Ascending aorta (tissue), 2 donors: ENCODE data around the gene APOH. TPM values are rescaled to one million over a fixed set of nuclear protein-coding genes. Genes with fewer than 3 reads are reported as not detected.

Experiments
- DNase-seq, 2 donors: peaks; one replicate each; pipeline ENCODE4 v3.0.0-alpha.2; 2019; ENCODE audit warnings: low spot score in 2 of 2
- H3K27ac ChIP-seq, 2 donors: fragments of 200-600 bp; sonication (generic); one replicate each; pipeline ENCODE4 v1.5.1; 2016 to 2017; ENCODE audit warnings: mild to moderate bottlenecking in 1 of 2
- H3K27me3 ChIP-seq: fragments of 200-600 bp; sonication (generic); one replicate; pipeline ENCODE4 v1.5.1; 2017
- H3K36me3 ChIP-seq, 2 donors: fragments of 200-600 bp; sonication (generic); one replicate each; pipeline ENCODE4 v1.5.1; 2016
- H3K4me1 ChIP-seq, 2 donors: fragments of 200-600 bp; sonication (generic); one replicate each; pipeline ENCODE4 v1.5.1; 2016 to 2017; ENCODE audit warnings: mild to moderate bottlenecking in 1 of 2
- H3K4me3 ChIP-seq, 2 donors: fragments of 200-600 bp; sonication (generic); one replicate each; pipeline ENCODE4 v1.5.1; 2016 to 2017; ENCODE audit warnings: mild to moderate bottlenecking in 1 of 2
- H3K9me3 ChIP-seq, 2 donors: fragments of 200-600 bp; sonication (generic); one replicate each; pipeline ENCODE4 v1.5.1; 2016
- intact Hi-C: fragments of 100-400 bp; cut with DNase I; formaldehyde crosslinking; loops from one replicate; pipeline ENCODE4 v1.15.1; 2023
- total RNA-seq: library from RNA; depleted of rRNA; stranded (reverse); fragments of >200 nt; gene quantifications from one replicate; pipeline ENCODE4 v1.1.0, GENCODE V29; 2016
- TF ChIP-seq, protein P1 (sequence below), 3 experiments: fragments of 200-600 bp in 2 of 3; fragments of 450-650 bp in 1 of 3; sonication (generic) in 2 of 3; IDR thresholded peaks; one replicate each; pipeline ENCODE4 v1.5.1; 2016 to 2019; ENCODE audit warnings: antibody characterized with exemption in 3 of 3, mild to moderate bottlenecking in 1 of 3, moderate library complexity in 1 of 3

The APOH gene
- total RNA-seq, 1 donor from 2014 or later = 4.7 TPM

DNA sequence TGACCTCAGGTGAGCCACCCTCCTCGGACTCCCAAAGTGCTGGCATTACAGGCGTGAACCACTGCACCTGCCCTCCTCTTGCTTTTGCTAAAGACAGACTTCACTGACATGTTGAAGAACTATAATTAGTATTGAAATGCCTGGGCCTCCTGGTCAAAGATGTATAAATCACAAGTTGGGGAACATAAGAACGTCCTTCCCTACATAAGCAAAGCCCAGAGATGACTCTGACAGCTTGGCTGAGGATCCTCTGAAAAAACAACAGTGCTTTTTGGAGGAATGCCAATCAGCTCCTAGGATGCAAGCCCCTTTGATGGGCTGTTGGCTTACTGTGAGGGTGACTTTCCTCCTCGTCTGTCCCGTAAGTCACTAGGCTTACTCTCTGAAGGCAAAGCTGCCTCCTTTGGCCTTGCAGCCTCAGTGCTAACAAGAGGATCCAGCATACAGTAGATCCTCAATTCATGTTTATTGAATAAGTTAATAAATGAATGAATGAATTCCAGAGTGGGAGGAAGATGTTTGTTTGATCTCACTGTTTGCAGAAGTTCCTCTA is 6.3 kb downstream of the APOH start:
- no peaks in the 10 kb centered on the region for H3K36me3 ChIP-seq
- no peaks in the 10 kb centered on the region for H3K27me3 ChIP-seq
- intact Hi-C loops = no loop called here
- no peak for DNase-seq
- TF ChIP-seq, protein P1, sequence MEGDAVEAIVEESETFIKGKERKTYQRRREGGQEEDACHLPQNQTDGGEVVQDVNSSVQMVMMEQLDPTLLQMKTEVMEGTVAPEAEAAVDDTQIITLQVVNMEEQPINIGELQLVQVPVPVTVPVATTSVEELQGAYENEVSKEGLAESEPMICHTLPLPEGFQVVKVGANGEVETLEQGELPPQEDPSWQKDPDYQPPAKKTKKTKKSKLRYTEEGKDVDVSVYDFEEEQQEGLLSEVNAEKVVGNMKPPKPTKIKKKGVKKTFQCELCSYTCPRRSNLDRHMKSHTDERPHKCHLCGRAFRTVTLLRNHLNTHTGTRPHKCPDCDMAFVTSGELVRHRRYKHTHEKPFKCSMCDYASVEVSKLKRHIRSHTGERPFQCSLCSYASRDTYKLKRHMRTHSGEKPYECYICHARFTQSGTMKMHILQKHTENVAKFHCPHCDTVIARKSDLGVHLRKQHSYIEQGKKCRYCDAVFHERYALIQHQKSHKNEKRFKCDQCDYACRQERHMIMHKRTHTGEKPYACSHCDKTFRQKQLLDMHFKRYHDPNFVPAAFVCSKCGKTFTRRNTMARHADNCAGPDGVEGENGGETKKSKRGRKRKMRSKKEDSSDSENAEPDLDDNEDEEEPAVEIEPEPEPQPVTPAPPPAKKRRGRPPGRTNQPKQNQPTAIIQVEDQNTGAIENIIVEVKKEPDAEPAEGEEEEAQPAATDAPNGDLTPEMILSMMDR (IDR thresholded peaks at IDR 0.05) = no peak
- H3K4me3 ChIP-seq = no peak overlapping the region
- H3K9me3 ChIP-seq = no peaks in the 10 kb centered on the region
- no peaks in the 10 kb centered on the region for H3K4me1 ChIP-seq
- no peak overlapping the region for H3K27ac ChIP-seq

DNA sequence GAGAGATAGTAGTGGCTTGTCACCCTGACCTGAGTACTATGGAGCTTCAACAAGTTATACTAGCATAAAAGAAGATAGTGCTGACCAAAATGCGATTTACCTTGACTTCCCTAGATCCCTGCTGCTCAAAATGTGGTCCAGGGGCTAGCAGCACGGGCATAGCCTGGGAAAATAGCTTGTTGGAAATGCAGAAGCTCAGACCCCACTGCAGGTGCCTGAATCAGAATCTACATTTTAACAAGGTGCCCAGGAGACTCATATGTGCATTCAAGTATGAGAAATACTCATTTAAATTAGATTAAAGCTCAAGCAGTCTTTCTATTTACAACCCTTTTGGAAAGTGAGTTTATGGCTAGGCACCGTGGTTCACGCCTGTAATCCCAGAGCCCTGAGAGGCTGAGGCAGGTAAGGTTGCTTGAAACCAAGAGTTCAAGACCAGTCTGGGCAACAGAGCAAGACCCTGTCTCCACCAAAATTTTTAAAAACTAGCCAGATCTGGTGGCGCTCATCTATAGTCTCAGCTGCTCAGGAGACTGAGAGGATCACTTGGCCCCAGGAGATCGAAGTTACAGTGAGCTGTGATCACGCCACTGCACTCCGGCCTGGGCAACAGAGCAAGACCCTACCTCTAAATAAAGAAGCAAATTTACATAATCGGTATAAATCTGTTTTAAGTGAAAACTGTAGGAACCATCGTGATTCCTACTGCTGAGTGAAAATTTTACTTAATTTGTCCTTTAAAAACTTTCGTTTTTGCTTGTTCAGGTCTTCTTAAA is 7.3 kb downstream of the APOH start:
- intact Hi-C loops = no loop called here

DNA sequence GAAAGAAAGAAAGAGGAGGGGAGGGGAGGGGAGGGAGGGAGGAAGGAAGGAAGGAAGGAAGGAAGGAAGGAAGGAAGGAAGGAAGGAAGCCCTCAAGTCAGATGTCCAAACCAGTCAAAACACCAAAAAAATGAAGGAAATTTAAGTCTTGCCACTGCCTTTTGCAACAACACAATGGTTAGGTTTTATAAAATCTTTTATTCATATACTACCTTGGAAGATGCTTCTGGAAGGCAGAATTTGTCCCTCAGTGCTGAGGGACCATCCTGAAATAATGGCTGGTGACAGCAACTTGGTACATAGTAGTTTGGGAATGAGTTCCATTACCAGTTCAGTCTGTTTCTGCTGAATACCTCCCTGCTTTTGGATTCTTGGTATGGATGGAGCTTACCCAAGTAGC is 7.9 kb downstream of the APOH start:
- Histone ChIP-seq H3K4me1 (no peaks in the 10 kb centered on the region), H3K36me3 (no peaks in the 10 kb centered on the region), H3K27ac (no peak overlapping the region), H3K9me3 (no peaks in the 10 kb centered on the region), H3K27me3 (no peaks in the 10 kb centered on the region), H3K4me3 (no peak overlapping the region)
- no peak for DNase-seq
- TF ChIP-seq, protein P1 (IDR thresholded peaks at IDR 0.05) = no peak
- intact Hi-C loops = no loop called here

More for the DNA sequence above, 7.3 kb downstream of the APOH start:
- no peak for DNase-seq
- Histone ChIP-seq H3K27me3 (no peaks in the 10 kb centered on the region), H3K27ac (no peak overlapping the region), H3K4me3 (no peak overlapping the region), H3K36me3 (no peaks in the 10 kb centered on the region), H3K9me3 (no peaks in the 10 kb centered on the region), H3K4me1 (no peaks in the 10 kb centered on the region)
- TF ChIP-seq, protein P1 (IDR thresholded peaks at IDR 0.05) = no peak

DNA sequence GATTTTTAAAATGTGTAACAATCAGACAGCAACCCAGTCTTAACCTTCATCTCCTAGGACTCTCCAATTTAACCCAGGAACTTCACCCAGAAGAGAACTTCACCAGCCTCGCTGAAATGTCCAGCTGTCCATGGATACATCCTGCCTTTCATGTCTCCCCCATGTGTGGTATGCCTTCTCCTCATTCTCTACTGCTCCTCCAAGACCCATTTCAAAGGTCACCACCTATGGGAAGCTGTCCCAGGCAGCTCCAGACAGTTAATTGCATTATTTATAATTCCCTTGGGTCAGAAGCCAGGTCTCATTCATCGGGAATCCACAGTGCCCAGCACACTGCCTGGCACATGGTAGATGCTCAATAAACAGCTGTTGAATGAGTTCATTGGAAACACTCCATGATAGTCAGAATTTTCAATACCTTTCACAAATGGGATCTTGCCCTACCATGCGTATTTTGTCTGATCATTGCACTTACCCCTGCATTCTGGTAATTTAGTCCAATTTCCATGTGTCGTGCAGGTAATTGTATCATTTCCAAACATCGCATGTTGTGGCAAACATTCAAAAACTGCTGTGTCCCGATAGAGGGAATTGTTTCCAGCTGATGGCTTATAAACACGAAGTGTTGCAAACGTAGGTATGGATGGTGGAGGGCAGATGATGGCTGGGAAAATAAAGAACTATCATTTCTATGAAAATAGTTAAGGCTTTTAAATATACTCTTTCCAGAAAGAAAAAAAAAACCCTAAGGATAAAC is 9.0 kb downstream of the APOH start:
- Histone ChIP-seq H3K36me3 (no peaks in the 10 kb centered on the region), H3K4me1 (no peaks in the 10 kb centered on the region), H3K27me3 (no peaks in the 10 kb centered on the region), H3K9me3 (no peaks in the 10 kb centered on the region), H3K27ac (no peak overlapping the region), H3K4me3 (no peak overlapping the region)
- no peak for DNase-seq
- TF ChIP-seq, protein P1 (IDR thresholded peaks at IDR 0.05) = no peak
- intact Hi-C loops = no loop called here

DNA sequence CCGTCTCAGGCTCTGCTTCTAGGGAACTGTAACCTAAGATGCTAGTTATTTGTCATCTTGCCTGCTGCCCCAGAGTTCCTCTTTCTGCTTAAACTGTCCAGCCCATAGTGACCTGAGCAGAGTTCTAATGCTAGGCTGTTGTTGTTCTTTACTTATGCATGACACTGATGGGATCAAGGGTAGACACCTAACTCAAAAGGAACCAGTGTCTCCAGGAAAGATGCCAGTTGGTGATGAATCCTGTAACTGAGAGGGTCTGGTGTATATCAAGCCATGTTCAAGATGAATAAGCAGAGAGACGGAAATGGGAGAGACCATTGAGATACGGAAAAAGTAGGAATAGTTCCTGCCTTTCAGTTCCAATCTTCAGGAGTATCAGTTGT is 13.7 kb downstream of the APOH start:
- no peaks in the 10 kb centered on the region for H3K36me3 ChIP-seq
- H3K4me1 ChIP-seq = no peaks in the 10 kb centered on the region
- no peaks in the 10 kb centered on the region for H3K27me3 ChIP-seq
- no peak for DNase-seq
- TF ChIP-seq, protein P1 (IDR thresholded peaks at IDR 0.05) = no peak
- no peak overlapping the region for H3K4me3 ChIP-seq
- intact Hi-C loops = no loop called here
- H3K9me3 ChIP-seq = no peaks in the 10 kb centered on the region
- no peak overlapping the region for H3K27ac ChIP-seq
